Bronchial epithelial cell (primary cell): ENCODE measurements around the gene CXXC5. TPM values are rescaled to one million over a fixed set of nuclear protein-coding genes. Genes with fewer than 3 reads are reported as not detected.

ENCODE experiments used
- DNase-seq: peaks from one replicate; pipeline ENCODE4 v3.0.0-alpha.2; 2010; ENCODE audit warnings: low read depth
- FAIRE-seq: peaks from 2 replicates; lab custom pipeline; 2011; peaks lifted over from hg19 to GRCh38; lab: Jason Lieb, UNC
- H3K27me3 ChIP-seq: 2 replicates; pipeline ENCODE4 v1.5.1; 2011; ENCODE audit warnings: low read length; ENCODE audit not compliant: control insufficient read depth, insufficient read depth
- H3K36me3 ChIP-seq: 2 replicates; pipeline ENCODE4 v1.5.1; 2011; ENCODE audit warnings: low read length; ENCODE audit not compliant: control insufficient read depth, insufficient read depth
- H3K4me3 ChIP-seq: 2 replicates; pipeline ENCODE4 v1.5.1; 2011; ENCODE audit warnings: mild to moderate bottlenecking, low read depth, low read length, control low read depth
- total RNA-seq: library from RNA; depleted of rRNA; stranded (reverse); fragments of >200 nt; gene quantifications from 2 replicates; pipeline ENCODE4 v1.2.1, GENCODE V29; 2014
- TF ChIP-seq, protein P1 (sequence below): IDR thresholded peaks from 2 replicates; pipeline ENCODE4 v1.5.1; 2011; ENCODE audit warnings: mild to moderate bottlenecking, moderate library complexity, low read length, control low read depth, inconsistent platforms; ENCODE audit not compliant: insufficient read depth, severe bottlenecking

CXXC5 gene
- total RNA-seq, 1 donor from 2014 or later = 6.1 TPM

GRCh38 chr5:139658501-139658927 lies 10.4 kb downstream of the CXXC5 start:
- TF ChIP-seq, protein P1, sequence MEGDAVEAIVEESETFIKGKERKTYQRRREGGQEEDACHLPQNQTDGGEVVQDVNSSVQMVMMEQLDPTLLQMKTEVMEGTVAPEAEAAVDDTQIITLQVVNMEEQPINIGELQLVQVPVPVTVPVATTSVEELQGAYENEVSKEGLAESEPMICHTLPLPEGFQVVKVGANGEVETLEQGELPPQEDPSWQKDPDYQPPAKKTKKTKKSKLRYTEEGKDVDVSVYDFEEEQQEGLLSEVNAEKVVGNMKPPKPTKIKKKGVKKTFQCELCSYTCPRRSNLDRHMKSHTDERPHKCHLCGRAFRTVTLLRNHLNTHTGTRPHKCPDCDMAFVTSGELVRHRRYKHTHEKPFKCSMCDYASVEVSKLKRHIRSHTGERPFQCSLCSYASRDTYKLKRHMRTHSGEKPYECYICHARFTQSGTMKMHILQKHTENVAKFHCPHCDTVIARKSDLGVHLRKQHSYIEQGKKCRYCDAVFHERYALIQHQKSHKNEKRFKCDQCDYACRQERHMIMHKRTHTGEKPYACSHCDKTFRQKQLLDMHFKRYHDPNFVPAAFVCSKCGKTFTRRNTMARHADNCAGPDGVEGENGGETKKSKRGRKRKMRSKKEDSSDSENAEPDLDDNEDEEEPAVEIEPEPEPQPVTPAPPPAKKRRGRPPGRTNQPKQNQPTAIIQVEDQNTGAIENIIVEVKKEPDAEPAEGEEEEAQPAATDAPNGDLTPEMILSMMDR = peak; percentile 1
- Histone ChIP-seq H3K4me3 (no peak overlapping the region), H3K36me3 (no peaks in the 10 kb centered on the region), H3K27me3 (no peaks in the 10 kb centered on the region)
- DNase-seq = peak; percentile 31
- no peak for FAIRE-seq

GRCh38 chr5:139658928-139659667 lies 10.9 kb downstream of the CXXC5 start:
- H3K4me3 ChIP-seq = no peak overlapping the region
- FAIRE-seq (no peak), DNase-seq (peak; percentile 39)
- H3K36me3 ChIP-seq = no peaks in the 10 kb centered on the region
- no peaks in the 10 kb centered on the region for H3K27me3 ChIP-seq
- TF ChIP-seq, protein P1 = no peak

GRCh38 chr5:139659695-139660101 lies 11.5 kb downstream of the CXXC5 start:
- H3K36me3 ChIP-seq = no peaks in the 10 kb centered on the region

DNA sequence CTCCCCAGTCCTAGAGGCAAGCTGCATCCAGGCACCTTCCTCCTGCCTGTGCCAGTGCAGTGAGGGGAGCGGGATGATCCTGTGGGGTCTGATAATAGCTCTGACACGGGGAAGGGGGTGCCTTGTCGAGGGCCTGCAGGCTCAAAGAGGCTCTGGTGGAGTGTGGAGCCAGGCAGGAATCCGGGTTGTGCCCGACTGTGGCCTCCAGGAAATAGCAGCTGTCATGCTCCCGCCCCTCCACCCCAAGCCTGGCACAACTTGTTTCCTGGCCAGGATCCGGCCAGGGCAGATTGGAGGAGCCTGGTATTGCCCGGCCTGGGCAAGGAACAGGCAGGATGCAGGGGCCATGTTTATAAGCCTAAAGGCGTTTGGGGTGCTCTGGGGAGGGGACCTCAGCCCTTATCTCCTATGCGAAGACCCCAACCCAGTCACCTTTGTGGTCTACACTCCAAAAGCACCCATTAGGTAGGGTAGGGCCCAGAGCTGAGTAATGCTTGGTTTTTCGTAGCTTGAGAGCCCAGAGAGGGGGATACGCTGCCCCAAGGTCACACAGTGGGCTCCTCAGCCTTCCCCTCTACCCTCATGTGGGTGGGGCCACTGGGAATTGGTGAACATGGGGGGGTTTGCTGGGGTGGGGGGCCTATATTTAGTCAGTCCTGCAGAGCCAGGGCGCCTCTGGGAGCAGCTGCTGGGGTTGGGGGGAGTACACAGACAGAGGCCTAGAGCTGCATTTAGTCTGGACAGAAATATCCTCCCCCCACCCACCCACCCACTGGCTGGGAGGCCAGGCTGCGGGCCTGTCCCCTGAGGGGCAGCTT lies 12.2 kb downstream of the CXXC5 start:
- H3K27me3 ChIP-seq = no peaks in the 10 kb centered on the region
- no peak for FAIRE-seq
- H3K4me3 ChIP-seq = no peak overlapping the region
- peak; percentile 64 for DNase-seq
- no peaks in the 10 kb centered on the region for H3K36me3 ChIP-seq
- TF ChIP-seq, protein P1 = no peak

More at GRCh38 chr5:139659695-139660101, 11.5 kb downstream of the CXXC5 start:
- DNase-seq = no peak
- Histone ChIP-seq H3K27me3 (no peaks in the 10 kb centered on the region), H3K4me3 (no peak overlapping the region)
- TF ChIP-seq, protein P1 = no peak
- FAIRE-seq = no peak

- H3K36me3 ChIP-seq = no peaks in the 10 kb centered on the region
- H3K27me3 ChIP-seq = no peaks in the 10 kb centered on the region
- FAIRE-seq (no peak), DNase-seq (peak; percentile 85)
- H3K4me3 ChIP-seq = no peak overlapping the region
- TF ChIP-seq, protein P1 = no peak
Observed at GRCh38 chr5:139660923-139661814, 13.0 kb downstream of the CXXC5 start.
